Liver (tissue), 9 donors: ENCODE data around the gene OPN1SW. TPM values are rescaled to one million over a fixed set of nuclear protein-coding genes. Genes with fewer than 3 reads are reported as not detected.

Source experiments
- DNase-seq: peaks from one replicate; pipeline ENCODE4 v3.0.0-alpha.2; 2017; ENCODE audit warnings: low spot score
- H3K27ac ChIP-seq, 2 donors: one replicate each; pipeline ENCODE4 v1.7.0; 2013; ENCODE audit warnings: inconsistent platforms in 2 of 2, low read length in 2 of 2, control low read depth in 1 of 2, low read depth in 1 of 2, mild to moderate bottlenecking in 1 of 2
- H3K27me3 ChIP-seq, 4 donors: one replicate each; pipeline versions ENCODE4 v1.6.1 to v1.7.0; 2013; ENCODE audit warnings: low read length in 3 of 4, inconsistent platforms in 1 of 4, mild to moderate bottlenecking in 1 of 4, moderate library complexity in 1 of 4; ENCODE audit not compliant: control insufficient read depth in 4 of 4, insufficient read depth in 4 of 4
- H3K36me3 ChIP-seq, 4 donors: one replicate each; pipeline versions ENCODE4 v1.6.1 to v1.7.0; 2013; ENCODE audit warnings: low read length in 3 of 4, mild to moderate bottlenecking in 3 of 4, low read depth in 1 of 4, moderate library complexity in 1 of 4; ENCODE audit not compliant: control insufficient read depth in 4 of 4, insufficient read depth in 3 of 4
- H3K4me1 ChIP-seq, 4 donors: one replicate each; pipeline versions ENCODE4 v1.6.1 to v1.7.0; 2013; ENCODE audit warnings: low read length in 3 of 4, mild to moderate bottlenecking in 3 of 4, moderate library complexity in 1 of 4; ENCODE audit not compliant: control insufficient read depth in 4 of 4, insufficient read depth in 4 of 4
- H3K4me3 ChIP-seq, 3 donors: one replicate each; pipeline versions ENCODE4 v1.6.1 to v1.7.0; 2013; ENCODE audit warnings: low read length in 3 of 3, control low read depth in 1 of 3, low read depth in 1 of 3, mild to moderate bottlenecking in 1 of 3
- H3K9ac ChIP-seq, 2 donors: one replicate each; pipeline ENCODE4 v1.7.0; 2013; ENCODE audit warnings: low read length in 2 of 2, mild to moderate bottlenecking in 2 of 2, moderate library complexity in 2 of 2, control low read depth in 1 of 2, low read depth in 1 of 2
- H3K9me3 ChIP-seq, 4 donors: one replicate each; pipeline versions ENCODE4 v1.6.1 to v1.7.0; 2013; ENCODE audit warnings: low read length in 3 of 4; ENCODE audit not compliant: control insufficient read depth in 4 of 4
- ATF3 ChIP-seq: IDR thresholded peaks from 2 replicates; pipeline ENCODE4 v1.6.1; 2016; ENCODE audit warnings: antibody characterized with exemption
- EGR1 ChIP-seq, 2 donors: IDR thresholded peaks; 2 replicates each; pipeline ENCODE4 v1.6.1; 2016 to 2018; ENCODE audit warnings: antibody characterized with exemption in 2 of 2, low read depth in 2 of 2
- FOXA1 ChIP-seq: IDR thresholded peaks from 2 replicates; pipeline ENCODE4 v1.6.1; 2016; ENCODE audit warnings: antibody characterized with exemption
- FOXA2 ChIP-seq: IDR thresholded peaks from 2 replicates; pipeline ENCODE4 v1.6.1; 2016; ENCODE audit warnings: antibody characterized with exemption
- HNF4A ChIP-seq, 2 donors: conservative IDR thresholded peaks; 2 replicates each; pipeline ENCODE4 v1.6.1; 2016; ENCODE audit warnings: antibody characterized with exemption in 2 of 2, mild to moderate bottlenecking in 2 of 2
- HNF4G ChIP-seq: IDR thresholded peaks from 2 replicates; pipeline ENCODE4 v1.6.1; 2016; ENCODE audit warnings: antibody characterized with exemption
- JUND ChIP-seq, 2 donors: IDR thresholded peaks; 2 replicates each; pipeline ENCODE4 v1.6.1; 2016; ENCODE audit warnings: antibody characterized with exemption in 2 of 2
- NR2F2 ChIP-seq: IDR thresholded peaks from 2 replicates; pipeline ENCODE4 v1.6.1; 2016; ENCODE audit warnings: antibody characterized with exemption
- REST ChIP-seq: IDR thresholded peaks from 2 replicates; pipeline ENCODE4 v1.6.1; 2016; ENCODE audit warnings: antibody characterized with exemption, mild to moderate bottlenecking
- RXRA ChIP-seq, 2 donors: IDR thresholded peaks; 2 replicates each; pipeline ENCODE4 v1.6.1; 2017 to 2018; ENCODE audit warnings: antibody characterized with exemption in 2 of 2, mild to moderate bottlenecking in 1 of 2
- SP1 ChIP-seq: IDR thresholded peaks from 2 replicates; pipeline ENCODE4 v1.6.1; 2018; ENCODE audit warnings: antibody characterized with exemption, mild to moderate bottlenecking
- TAF1 ChIP-seq: conservative IDR thresholded peaks from 2 replicates; pipeline ENCODE4 v1.6.1; 2016; ENCODE audit warnings: antibody characterized with exemption, mild to moderate bottlenecking
- YY1 ChIP-seq: IDR thresholded peaks from 2 replicates; pipeline ENCODE4 v1.6.1; 2016; ENCODE audit warnings: antibody characterized with exemption, mild to moderate bottlenecking
- WGBS: extraction: QIAGEN DNeasy Blood & Tissue Kit; methylation state at CpG from one replicate; pipeline ENCODE4 v1.1.7; 2013; 5-methylcytosine and 5-hydroxymethylcytosine counted together
- polyA plus RNA-seq, 2 donors: library from polyadenylated mRNA; stranded (reverse) in 1 of 2; unstranded in 1 of 2; fragments of 200-250 nt in 1 of 2; fragments of >200 nt in 1 of 2; fragmentation: Nextera tagmentation in 1 of 2; extraction: Ambion mirVana in 1 of 2; gene quantifications; one replicate each; pipeline versions ENCODE4 v1.2.1 to v1.2.3, GENCODE V29; 2013 to 2015
- total RNA-seq, 2 donors: library from RNA; depleted of rRNA; stranded (reverse); fragments of >200 nt; gene quantifications; one replicate each; pipeline ENCODE4 v1.2.3, GENCODE V29; 2014
- TF ChIP-seq, protein P1 (sequence below): fragments of 150-350 bp; IDR thresholded peaks from 2 replicates; pipeline ENCODE4 v1.5.1; 2017; ENCODE audit warnings: improper control_type of control experiment, low read depth, low read length; ENCODE audit not compliant: missing input control
- TF ChIP-seq, protein P2 (sequence below): IDR thresholded peaks from 2 replicates; pipeline ENCODE4 v1.6.1; 2016; ENCODE audit warnings: antibody characterized with exemption
- donor health status: healthy.
- donor health status: healthy.
- donor health status: healthy.
- donor health status: healthy.
- donor health status: healthy.

OPN1SW gene
- total and polyA plus RNA-seq, 4 donors = 0.29 TPM; not detected in 3

- Histone ChIP-seq H3K36me3 (no peaks in the 10 kb centered on the region), H3K27me3 (no peaks in the 10 kb centered on the region), H3K4me1 (peaks cover 2 to 12% (median 6%) of the 10 kb centered on the region in 4 donors), H3K4me3 (peak overlapping the region in 1 of 3 donors; percentile 88), H3K9me3 (no peaks in the 10 kb centered on the region), H3K27ac (no peak overlapping the region), H3K9ac (no peak overlapping the region)
- DNase-seq = no peak
- 38% methylated on average over 9 of the region's 9 CpGs for WGBS
- no peak for TF ChIP-seq HNF4G
- TF ChIP-seq FOXA1 = no peak
- no peak for TF ChIP-seq EGR1 (IDR thresholded peaks at IDR 0.05; ENCODE audit: low read depth in 2 of 2)
Observed at GRCh38 chr7:128791972-128792327, 16.4 kb upstream of the OPN1SW start.

- Histone ChIP-seq H3K27ac (no peak within 1 kb of the TSS), H3K9ac (no peak within 1 kb of the TSS), H3K36me3 (no peaks in the 10 kb centered on the region), H3K9me3 (no peaks in the 10 kb centered on the region), H3K4me1 (peaks cover 2 to 12% (median 6%) of the 10 kb centered on the region in 4 donors), H3K4me3 (peak within 1 kb of the TSS in 2 of 3 donors; percentile 77 to 88), H3K27me3 (no peaks in the 10 kb centered on the region)
- peak; percentile 62 for DNase-seq
- TF ChIP-seq NR2F2 = no peak
- TF ChIP-seq SP1 = no peak
- TF ChIP-seq HNF4A (conservative IDR thresholded peaks at IDR 0.05) = no peak
- no peak for TF ChIP-seq TAF1
- no peak for TF ChIP-seq REST
- TF ChIP-seq HNF4G = no peak
- TF ChIP-seq, protein P1, sequence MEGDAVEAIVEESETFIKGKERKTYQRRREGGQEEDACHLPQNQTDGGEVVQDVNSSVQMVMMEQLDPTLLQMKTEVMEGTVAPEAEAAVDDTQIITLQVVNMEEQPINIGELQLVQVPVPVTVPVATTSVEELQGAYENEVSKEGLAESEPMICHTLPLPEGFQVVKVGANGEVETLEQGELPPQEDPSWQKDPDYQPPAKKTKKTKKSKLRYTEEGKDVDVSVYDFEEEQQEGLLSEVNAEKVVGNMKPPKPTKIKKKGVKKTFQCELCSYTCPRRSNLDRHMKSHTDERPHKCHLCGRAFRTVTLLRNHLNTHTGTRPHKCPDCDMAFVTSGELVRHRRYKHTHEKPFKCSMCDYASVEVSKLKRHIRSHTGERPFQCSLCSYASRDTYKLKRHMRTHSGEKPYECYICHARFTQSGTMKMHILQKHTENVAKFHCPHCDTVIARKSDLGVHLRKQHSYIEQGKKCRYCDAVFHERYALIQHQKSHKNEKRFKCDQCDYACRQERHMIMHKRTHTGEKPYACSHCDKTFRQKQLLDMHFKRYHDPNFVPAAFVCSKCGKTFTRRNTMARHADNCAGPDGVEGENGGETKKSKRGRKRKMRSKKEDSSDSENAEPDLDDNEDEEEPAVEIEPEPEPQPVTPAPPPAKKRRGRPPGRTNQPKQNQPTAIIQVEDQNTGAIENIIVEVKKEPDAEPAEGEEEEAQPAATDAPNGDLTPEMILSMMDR = no peak
- TF ChIP-seq YY1 = no peak
- TF ChIP-seq, protein P2, sequence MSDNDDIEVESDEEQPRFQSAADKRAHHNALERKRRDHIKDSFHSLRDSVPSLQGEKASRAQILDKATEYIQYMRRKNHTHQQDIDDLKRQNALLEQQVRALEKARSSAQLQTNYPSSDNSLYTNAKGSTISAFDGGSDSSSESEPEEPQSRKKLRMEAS = no peak
- TF ChIP-seq FOXA2 = no peak
- no peak for TF ChIP-seq JUND (IDR thresholded peaks at IDR 0.05)
- TF ChIP-seq ATF3 = no peak
- TF ChIP-seq RXRA (IDR thresholded peaks at IDR 0.05) = no peak
- WGBS = 2% methylated on average over 80 of the region's 80 CpGs
Observed at GRCh38 chr7:128791121-128791971, 15.8 kb upstream of the OPN1SW start, which contains the start of gene CCDC136. CCDC136 (plus strand) TSS chr7:128791968; CDS start chr7:128792412, 444 bp downstream.
